ENCODE data around the gene SLC16A12.

- TF ChIP-seq CTCF (IDR thresholded peaks at IDR 0.05; ENCODE audit: low read length) (no peak), EZH2 (IDR thresholded peaks at IDR 0.05; ENCODE audit: borderline replicate concordance, low read length) (no peak)
Measured at GRCh38 chr10:89482256-89482655, 53.1 kb downstream of the SLC16A12 start.

Measured in OCI-LY1 (cell line).